Measurements from ENCODE around the gene PTPRN2.

- TF ChIP-seq GATA2 (IDR thresholded peaks at IDR 0.05; ENCODE audit: low read depth, low read length) (no peak), GATA3 (IDR thresholded peaks at IDR 0.05; ENCODE audit: low read depth, low read length) (no peak)
Observed at GRCh38 chr7:157657741-157658740, 929.6 kb downstream of the PTPRN2 start.

All from SH-SY5Y (cell line).